Fibroblast of lung (primary cell): ENCODE data around the gene COL9A3. TPM values are rescaled to one million over a fixed set of nuclear protein-coding genes. Genes with fewer than 3 reads are reported as not detected.

Experiments used
- DNase-seq, 2 donors: peaks; one replicate each; pipeline versions ENCODE4 v3.0.0 to v3.0.0-alpha.2; 2010; ENCODE audit warnings: low read depth in 2 of 2
- H2AFZ ChIP-seq: 2 replicates; pipeline ENCODE4 v1.5.1; 2012; ENCODE audit warnings: low read length, control low read depth, inconsistent platforms
- H3K27ac ChIP-seq: 2 replicates; pipeline ENCODE4 v1.5.1; 2011; ENCODE audit warnings: low read length, control low read depth; ENCODE audit not compliant: insufficient read depth
- H3K27me3 ChIP-seq: 2 replicates; pipeline ENCODE4 v1.5.1; 2011; ENCODE audit warnings: mild to moderate bottlenecking, low read length; ENCODE audit not compliant: control insufficient read depth, insufficient read depth
- H3K36me3 ChIP-seq: 2 replicates; pipeline ENCODE4 v1.5.1; 2011; ENCODE audit warnings: low read length; ENCODE audit not compliant: control insufficient read depth, insufficient read depth
- H3K4me1 ChIP-seq: 2 replicates; pipeline ENCODE4 v1.5.1; 2011; ENCODE audit warnings: low read length; ENCODE audit not compliant: control insufficient read depth, insufficient read depth; ENCODE audit errors: extremely low read depth
- H3K4me2 ChIP-seq: 2 replicates; pipeline ENCODE4 v1.5.1; 2011; ENCODE audit warnings: low read length, control low read depth; ENCODE audit not compliant: insufficient read depth; ENCODE audit errors: extremely low read depth
- H3K4me3 ChIP-seq, 4 experiments: fragments of 200-600 bp in 1 of 4; sonication (generic) in 1 of 4; replicated peaks in 1 of 4; 2 replicates each; pipeline ENCODE4 v1.5.1; 2011 to 2016; ENCODE audit warnings: low read length in 4 of 4, low read depth in 3 of 4, mild to moderate bottlenecking in 3 of 4, control low read depth in 2 of 4, inconsistent platforms in 1 of 4, mixed read lengths in 1 of 4; ENCODE audit not compliant: insufficient read depth in 1 of 4; ENCODE audit errors: control extremely low read depth in 1 of 4
- H3K79me2 ChIP-seq: 2 replicates; pipeline ENCODE4 v1.5.1; 2012; ENCODE audit warnings: mild to moderate bottlenecking, low read length, inconsistent platforms; ENCODE audit not compliant: control insufficient read depth, insufficient read depth
- H3K9ac ChIP-seq: 2 replicates; pipeline ENCODE4 v1.5.1; 2011; ENCODE audit warnings: mild to moderate bottlenecking, low read length, control low read depth; ENCODE audit not compliant: insufficient read depth
- H3K9me3 ChIP-seq: 2 replicates; pipeline ENCODE4 v1.5.1; 2012; ENCODE audit warnings: low read depth, low read length; ENCODE audit not compliant: control insufficient read depth, insufficient read depth
- H4K20me1 ChIP-seq: 2 replicates; pipeline ENCODE4 v1.5.1; 2011; ENCODE audit warnings: low read length; ENCODE audit not compliant: control insufficient read depth, insufficient read depth; ENCODE audit errors: extremely low read depth
- EZH2 ChIP-seq: IDR thresholded peaks from 2 replicates; pipeline ENCODE4 v1.5.1; 2012; ENCODE audit warnings: low read length, control low read depth, mild to moderate bottlenecking; ENCODE audit errors: missing control alignments
- polyA minus RNA-seq: library from RNA; depleted of rRNA, polyadenylated mRNA; stranded (reverse); fragments of >200 nt; gene quantifications from 2 replicates; pipeline ENCODE4 v1.2.3, GENCODE V29; 2011; ENCODE audit warnings: low replicate concordance
- polyA plus RNA-seq, 2 donors: library from polyadenylated mRNA; depleted of rRNA in 1 of 2; stranded (reverse) in 1 of 2; unstranded in 1 of 2; fragments of >200 nt; gene quantifications; 2 replicates each; pipeline ENCODE4 v1.2.1, GENCODE V29; 2011 to 2012; ENCODE audit warnings: missing spikeins in 1 of 2
- total RNA-seq: library from RNA; depleted of rRNA; stranded (reverse); fragments of >200 nt; gene quantifications from 2 replicates; pipeline ENCODE4 v1.2.1, GENCODE V29; 2014
- TF ChIP-seq, protein P1 (sequence below), 2 donors: IDR thresholded peaks in 1 of 2; conservative IDR thresholded peaks in 1 of 2; 1 replicate in 1 of 2; 2 replicates in 1 of 2; pipeline ENCODE4 v1.5.1; 2011 to 2012; ENCODE audit warnings: low read length in 2 of 2, control low read depth in 1 of 2, inconsistent platforms in 1 of 2, low read depth in 1 of 2, mild to moderate bottlenecking in 1 of 2

COL9A3 gene
- total RNA-seq, result 0.17 and 1.3 TPM in 2 replicates
- 0.17 and 0.59 TPM in 2 replicates for polyA plus RNA-seq
- polyA plus RNA-seq (2012), result 0.49 and 1.3 TPM in 2 replicates
- polyA minus RNA-seq, result not detected in 2 replicates

DNA sequence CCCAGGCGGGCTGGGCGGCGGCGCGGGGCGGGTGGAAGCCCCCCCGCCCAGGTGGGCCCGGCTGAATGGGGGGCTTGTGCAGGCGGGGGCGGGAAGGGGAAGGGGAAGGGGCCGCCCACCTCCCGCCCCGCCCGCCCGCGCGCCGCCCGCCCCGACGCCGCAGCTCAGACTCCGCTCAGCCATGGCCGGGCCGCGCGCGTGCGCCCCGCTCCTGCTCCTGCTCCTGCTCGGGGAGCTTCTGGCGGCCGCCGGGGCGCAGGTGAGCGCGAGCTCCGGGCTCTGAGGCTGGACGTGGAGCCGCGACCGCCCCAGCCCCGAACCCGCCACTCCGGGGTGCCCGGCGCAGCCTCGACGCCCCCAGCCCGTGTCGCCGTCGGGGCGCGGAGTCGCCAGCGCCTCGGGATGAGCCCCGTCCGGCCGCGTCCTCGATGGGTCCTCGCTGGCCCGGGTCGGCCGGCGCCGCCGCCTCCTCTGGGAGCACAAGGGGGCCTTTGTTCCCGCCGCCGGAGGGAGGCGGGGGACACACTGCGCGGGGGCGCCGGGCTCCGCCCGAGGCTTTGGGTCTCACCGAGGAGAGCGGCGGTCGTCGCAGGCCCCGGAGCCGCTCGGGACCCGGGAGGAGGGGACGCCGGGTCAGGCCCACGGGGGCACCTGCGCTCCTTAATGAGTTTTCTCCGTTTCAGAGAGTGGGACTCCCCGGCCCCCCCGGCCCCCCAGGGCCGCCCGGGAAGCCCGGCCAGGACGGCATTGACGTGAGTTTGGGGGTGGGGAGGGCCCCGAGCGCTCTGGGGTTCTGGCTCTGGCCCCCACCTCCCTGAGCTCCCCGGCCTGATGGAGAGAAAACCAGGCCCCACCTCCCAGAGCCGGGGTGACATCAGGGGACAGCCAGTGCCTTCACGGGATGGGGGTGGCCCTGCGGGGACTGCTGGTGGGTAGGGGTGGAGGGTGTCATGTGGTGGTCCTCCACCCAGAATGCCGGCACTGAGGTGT is at the start of gene COL9A3:
Gene COL9A3, plus strand, starts transcription at position 167 of the 990 bp plus-strand sequence. Its CDS starts 15 bp downstream, at position 182.
- H2AFZ ChIP-seq, result no peak within 1 kb of the TSS
- no peak within 1 kb of the TSS for H3K27ac ChIP-seq
- H3K9ac ChIP-seq, result no peak within 1 kb of the TSS
- H3K4me1 ChIP-seq, result peaks cover 16% of the 10 kb centered on the region
- no peaks in the 10 kb centered on the region for H3K79me2 ChIP-seq
- peaks cover 7% of the 10 kb centered on the region for H3K36me3 ChIP-seq
- TF ChIP-seq, protein P1, sequence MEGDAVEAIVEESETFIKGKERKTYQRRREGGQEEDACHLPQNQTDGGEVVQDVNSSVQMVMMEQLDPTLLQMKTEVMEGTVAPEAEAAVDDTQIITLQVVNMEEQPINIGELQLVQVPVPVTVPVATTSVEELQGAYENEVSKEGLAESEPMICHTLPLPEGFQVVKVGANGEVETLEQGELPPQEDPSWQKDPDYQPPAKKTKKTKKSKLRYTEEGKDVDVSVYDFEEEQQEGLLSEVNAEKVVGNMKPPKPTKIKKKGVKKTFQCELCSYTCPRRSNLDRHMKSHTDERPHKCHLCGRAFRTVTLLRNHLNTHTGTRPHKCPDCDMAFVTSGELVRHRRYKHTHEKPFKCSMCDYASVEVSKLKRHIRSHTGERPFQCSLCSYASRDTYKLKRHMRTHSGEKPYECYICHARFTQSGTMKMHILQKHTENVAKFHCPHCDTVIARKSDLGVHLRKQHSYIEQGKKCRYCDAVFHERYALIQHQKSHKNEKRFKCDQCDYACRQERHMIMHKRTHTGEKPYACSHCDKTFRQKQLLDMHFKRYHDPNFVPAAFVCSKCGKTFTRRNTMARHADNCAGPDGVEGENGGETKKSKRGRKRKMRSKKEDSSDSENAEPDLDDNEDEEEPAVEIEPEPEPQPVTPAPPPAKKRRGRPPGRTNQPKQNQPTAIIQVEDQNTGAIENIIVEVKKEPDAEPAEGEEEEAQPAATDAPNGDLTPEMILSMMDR (conservative IDR thresholded peaks at IDR 0.05 in 1 of 2, IDR thresholded peaks at IDR 0.05 in 1 of 2; ENCODE audit: low read depth in 1 of 2, low read length in 2 of 2), result no peak
- no peak for TF ChIP-seq EZH2
- no peak for DNase-seq
- H3K9me3 ChIP-seq, result no peaks in the 10 kb centered on the region
- H4K20me1 ChIP-seq, result no peaks in the 10 kb centered on the region
- H3K27me3 ChIP-seq, result peaks cover 9% of the 10 kb centered on the region
- no peak within 1 kb of the TSS for H3K4me2 ChIP-seq
- peak within 1 kb of the TSS in 1 of 4 experiments; percentile 27 for H3K4me3 ChIP-seq

- Histone ChIP-seq H3K27ac (no peak overlapping the region), H3K4me2 (no peak overlapping the region)
Observed at GRCh38 chr20:62768234-62768546, 48.7 kb upstream of the COL9A3 start.

More at GRCh38 chr20:62768234-62768546, 48.7 kb upstream of the COL9A3 start:
- Histone ChIP-seq H3K4me3 (no peak overlapping the region), H4K20me1 (no peaks in the 10 kb centered on the region), H3K36me3 (no peaks in the 10 kb centered on the region), H3K27me3 (peaks cover 9% of the 10 kb centered on the region), H2AFZ (no peak overlapping the region), H3K79me2 (no peaks in the 10 kb centered on the region), H3K4me1 (no peaks in the 10 kb centered on the region), H3K9ac (no peak overlapping the region), H3K9me3 (no peaks in the 10 kb centered on the region)
- TF ChIP-seq EZH2, result no peak
- TF ChIP-seq, protein P1 (conservative IDR thresholded peaks at IDR 0.05 in 1 of 2, IDR thresholded peaks at IDR 0.05 in 1 of 2; ENCODE audit: low read depth in 1 of 2, low read length in 2 of 2), result no peak
- DNase-seq, result no peak
